Measurements from ENCODE around the gene SCIN.

DNA sequence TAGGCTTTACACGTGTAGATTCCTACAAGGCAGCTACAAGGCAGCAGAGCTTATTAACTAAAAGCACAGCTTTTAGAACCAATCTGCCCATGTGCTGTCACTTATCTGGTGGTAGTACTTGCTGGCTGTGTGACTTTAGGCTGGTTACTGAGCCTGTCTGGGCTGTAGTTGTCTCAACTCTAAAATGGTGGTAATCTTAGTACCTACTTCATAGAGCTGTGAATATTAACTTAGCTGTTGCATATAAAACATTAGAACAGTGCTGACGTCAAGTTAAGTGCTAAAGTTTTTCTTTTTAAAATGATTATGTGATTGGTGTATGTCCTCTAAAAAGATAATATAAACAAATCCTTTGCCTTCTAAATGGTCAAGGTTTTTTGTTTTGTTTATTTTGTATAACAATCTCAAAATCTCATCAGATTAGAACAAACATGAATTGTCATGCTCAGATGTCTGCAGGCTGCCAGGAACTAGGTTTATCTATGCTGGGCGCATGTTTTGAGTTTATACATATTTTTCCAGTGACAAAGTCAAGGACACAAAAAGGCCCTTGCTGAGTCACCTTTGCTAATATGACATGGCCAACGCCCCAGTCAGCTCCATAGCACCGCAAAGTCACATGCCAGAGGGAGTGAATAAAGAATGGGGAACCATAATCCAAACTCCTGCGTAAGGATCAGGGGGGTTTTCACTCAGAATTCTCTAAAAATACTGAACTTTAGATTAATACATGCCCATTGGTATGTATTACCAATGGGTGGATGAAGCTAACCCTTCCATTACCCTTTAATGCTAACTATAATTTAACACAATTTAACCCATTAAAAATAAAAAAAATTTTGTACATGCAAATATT, 77.1 kb downstream of the SCIN start:
- TF ChIP-seq, protein P1, sequence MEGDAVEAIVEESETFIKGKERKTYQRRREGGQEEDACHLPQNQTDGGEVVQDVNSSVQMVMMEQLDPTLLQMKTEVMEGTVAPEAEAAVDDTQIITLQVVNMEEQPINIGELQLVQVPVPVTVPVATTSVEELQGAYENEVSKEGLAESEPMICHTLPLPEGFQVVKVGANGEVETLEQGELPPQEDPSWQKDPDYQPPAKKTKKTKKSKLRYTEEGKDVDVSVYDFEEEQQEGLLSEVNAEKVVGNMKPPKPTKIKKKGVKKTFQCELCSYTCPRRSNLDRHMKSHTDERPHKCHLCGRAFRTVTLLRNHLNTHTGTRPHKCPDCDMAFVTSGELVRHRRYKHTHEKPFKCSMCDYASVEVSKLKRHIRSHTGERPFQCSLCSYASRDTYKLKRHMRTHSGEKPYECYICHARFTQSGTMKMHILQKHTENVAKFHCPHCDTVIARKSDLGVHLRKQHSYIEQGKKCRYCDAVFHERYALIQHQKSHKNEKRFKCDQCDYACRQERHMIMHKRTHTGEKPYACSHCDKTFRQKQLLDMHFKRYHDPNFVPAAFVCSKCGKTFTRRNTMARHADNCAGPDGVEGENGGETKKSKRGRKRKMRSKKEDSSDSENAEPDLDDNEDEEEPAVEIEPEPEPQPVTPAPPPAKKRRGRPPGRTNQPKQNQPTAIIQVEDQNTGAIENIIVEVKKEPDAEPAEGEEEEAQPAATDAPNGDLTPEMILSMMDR (IDR thresholded peaks at IDR 0.05; ENCODE audit: borderline replicate concordance, extremely low read depth, low read length, poor library complexity, severe bottlenecking), result no peak
- TF ChIP-seq EZH2 (IDR thresholded peaks at IDR 0.05; ENCODE audit: borderline replicate concordance, low read depth, low read length, severe bottlenecking), result no peak

All from DND-41 (cell line).